Left renal pelvis (tissue), 4 donors: ENCODE data around the gene FAM193B. TPM values are rescaled to one million over a fixed set of nuclear protein-coding genes. Genes with fewer than 3 reads are reported as not detected.
"Not testable (repeated sequence)": the region's sequence is repeated elsewhere in the genome, so short reads cannot be mapped to it uniquely, and the experiment has no call there.

Source experiments
- DNase-seq, 4 donors: peaks; one replicate each; pipeline ENCODE4 v3.0.0-alpha.2; 2013; ENCODE audit warnings: low read depth in 4 of 4, low spot score in 3 of 4
- polyA plus RNA-seq, 4 donors: library from polyadenylated mRNA; unstranded; fragments of 120-200 nt; gene quantifications; one replicate each; pipeline ENCODE4 v1.2.1, GENCODE V29; 2013; ENCODE audit not compliant: insufficient read length in 4 of 4

The FAM193B gene
- polyA plus RNA-seq, 4 donors, result 59.7 to 127 (median 73.9) TPM

DNA sequence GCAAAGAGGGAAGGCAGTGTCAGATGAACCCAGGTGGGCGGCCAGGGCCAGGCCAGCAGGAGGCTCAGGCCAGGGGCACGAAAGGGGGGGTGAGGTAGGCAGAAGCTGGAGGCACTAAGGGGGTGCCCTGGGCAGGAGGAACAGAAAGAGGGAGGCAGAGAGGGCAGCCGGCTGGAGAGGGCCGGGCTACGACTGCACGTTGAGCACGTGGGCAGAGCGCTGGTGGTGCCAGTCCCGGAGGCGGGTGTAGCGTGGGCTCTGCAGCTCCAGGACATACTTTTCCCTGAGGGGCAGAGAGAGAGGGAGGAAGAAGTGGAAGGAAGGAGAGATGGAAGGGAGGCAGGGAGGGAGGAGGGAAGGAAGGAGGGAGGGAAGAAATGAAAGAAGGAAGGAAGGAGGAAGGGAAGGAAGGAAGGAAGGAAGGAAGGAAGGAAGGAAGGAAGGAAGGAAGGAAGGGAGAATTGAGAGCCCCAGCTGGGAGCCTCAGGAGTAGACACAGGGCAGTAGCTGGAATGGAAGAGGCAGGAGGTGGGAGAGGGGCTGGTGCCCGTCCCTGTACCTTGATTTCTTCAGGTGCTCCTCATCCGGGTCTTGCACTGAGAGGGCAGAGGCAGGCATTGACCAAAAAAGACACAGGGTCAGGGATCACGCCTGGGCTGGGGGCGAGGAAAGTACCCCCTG lies 63.9 kb downstream of the FAM193B start:
- DNase-seq, result no peak

- DNase-seq, result no peak
Observed at GRCh38 chr5:177489119-177489716, 65.1 kb downstream of the FAM193B start.

- DNase-seq, result no peak
Observed at GRCh38 chr5:177487975-177488374, 66.4 kb downstream of the FAM193B start.

GRCh38 chr5:177487144-177487543 lies 67.2 kb downstream of the FAM193B start:
- no peak for DNase-seq

DNA sequence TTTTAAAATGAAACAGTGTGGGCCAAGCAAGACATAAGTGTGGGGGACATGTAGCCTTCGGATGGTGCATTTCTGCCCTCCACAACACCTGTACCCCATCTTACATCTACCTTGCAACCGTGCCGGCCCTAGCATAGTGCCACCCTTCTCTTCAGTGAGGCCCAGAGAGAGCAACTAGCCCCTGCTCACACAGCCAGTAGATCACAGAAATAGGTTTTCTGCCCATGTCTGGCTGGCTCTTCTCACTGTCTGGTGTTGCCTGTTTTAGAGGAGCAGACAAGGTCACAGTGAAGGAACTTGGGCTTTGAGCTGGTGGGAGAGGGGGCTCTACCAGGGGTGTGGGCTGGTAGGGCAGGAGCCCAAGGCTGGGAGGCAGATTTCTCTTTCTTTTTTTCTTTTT lies 68.1 kb downstream of the FAM193B start:
- DNase-seq, result no peak

DNA sequence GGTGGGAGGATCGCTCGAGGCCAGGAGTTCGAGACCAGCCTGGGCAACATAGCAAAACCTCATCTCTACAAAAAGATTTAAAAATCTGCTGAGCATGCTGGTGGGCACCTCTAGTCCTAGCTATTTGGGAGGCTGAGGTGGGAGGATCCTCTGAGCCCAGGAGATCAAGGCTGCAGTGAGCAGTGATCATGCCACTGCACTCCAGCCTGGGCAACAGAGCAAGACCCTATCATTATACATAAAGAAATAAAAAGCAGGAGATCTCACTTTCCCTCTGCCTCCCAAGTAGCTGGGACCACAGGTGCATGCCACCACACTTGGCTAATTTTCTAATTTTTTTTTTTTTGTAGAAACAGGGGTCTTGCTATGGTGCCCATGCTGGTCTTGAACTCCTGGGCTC lies 68.6 kb downstream of the FAM193B start:
- DNase-seq, result not testable (repeated sequence)

DNA sequence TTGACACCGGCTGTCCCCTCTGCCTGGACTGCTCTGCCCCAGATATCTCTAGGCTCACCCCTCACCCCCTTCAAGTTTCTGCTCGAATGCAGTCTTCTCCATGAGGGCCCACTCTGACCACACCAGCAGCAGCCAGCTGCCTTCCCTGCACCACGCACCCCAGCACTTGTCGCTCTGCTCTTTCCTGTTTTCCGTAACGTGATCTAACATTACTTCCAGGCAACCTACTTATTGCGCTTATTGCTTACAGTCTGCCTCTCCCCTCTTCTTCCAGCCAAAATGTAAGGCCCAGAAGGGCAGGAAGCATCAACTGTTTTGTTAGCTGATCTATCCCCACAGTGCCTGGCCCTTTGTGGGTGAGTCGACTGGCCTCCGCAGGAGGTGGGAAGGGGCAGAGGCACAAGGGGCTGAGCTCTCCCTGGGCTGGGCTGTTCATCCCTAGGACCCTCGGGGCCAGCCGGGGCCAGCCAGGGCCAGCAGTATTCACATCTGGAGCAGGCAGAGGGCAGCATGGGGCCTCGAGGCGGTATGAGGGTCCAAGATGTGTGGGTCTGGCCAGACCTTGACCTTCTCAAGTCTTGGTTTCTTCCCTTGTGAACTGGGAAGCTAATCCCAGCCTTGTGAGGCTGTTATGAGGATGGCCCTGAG lies 69.3 kb downstream of the FAM193B start:
- DNase-seq, result no peak

GRCh38 chr5:177483994-177484901 lies 70.1 kb downstream of the FAM193B start:
- DNase-seq, result no peak

DNA sequence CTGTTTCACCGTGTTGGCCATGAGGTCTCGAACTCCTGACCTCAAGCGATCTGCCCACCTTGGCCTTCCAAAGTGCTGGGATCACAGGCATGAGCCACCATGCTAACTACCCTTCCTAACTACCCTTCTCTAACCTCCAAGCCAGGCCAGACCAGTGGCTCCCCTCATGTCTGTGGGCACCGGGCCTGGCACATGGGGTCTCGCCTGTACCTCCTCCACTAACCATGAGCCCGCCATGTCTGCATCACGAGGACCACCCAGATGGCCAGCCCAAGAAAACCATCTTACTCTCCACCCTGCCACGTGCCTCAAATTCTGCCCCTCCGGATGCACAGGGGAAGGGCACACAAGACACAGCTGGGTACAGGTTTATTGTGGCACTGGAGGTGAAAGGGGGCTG lies 71.3 kb downstream of the FAM193B start:
- no peak for DNase-seq

DNA sequence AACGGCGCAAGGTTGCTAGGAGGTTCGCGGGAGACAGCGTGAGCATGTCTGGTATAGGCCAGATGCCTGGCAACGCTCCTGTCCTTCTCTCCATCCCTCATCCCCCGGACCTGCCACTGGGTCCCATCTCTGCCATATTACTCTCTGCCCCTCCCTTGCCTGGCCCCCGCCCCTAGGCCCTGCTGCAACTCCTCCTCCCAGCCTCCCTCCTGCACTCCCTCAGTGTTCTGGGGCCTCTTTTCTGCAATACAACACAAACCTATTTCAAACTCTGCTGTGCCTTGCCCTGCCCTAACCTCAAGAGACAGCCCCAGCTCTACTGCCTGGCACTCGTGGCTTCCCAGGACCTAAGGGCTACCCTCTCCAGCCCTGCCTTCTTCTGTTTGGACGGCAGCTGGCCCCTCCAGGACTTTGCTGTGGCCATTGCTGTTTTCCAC lies 72.0 kb downstream of the FAM193B start:
- no peak for DNase-seq

- DNase-seq, result no peak
Observed at GRCh38 chr5:177479774-177480173, 74.6 kb downstream of the FAM193B start.

DNA sequence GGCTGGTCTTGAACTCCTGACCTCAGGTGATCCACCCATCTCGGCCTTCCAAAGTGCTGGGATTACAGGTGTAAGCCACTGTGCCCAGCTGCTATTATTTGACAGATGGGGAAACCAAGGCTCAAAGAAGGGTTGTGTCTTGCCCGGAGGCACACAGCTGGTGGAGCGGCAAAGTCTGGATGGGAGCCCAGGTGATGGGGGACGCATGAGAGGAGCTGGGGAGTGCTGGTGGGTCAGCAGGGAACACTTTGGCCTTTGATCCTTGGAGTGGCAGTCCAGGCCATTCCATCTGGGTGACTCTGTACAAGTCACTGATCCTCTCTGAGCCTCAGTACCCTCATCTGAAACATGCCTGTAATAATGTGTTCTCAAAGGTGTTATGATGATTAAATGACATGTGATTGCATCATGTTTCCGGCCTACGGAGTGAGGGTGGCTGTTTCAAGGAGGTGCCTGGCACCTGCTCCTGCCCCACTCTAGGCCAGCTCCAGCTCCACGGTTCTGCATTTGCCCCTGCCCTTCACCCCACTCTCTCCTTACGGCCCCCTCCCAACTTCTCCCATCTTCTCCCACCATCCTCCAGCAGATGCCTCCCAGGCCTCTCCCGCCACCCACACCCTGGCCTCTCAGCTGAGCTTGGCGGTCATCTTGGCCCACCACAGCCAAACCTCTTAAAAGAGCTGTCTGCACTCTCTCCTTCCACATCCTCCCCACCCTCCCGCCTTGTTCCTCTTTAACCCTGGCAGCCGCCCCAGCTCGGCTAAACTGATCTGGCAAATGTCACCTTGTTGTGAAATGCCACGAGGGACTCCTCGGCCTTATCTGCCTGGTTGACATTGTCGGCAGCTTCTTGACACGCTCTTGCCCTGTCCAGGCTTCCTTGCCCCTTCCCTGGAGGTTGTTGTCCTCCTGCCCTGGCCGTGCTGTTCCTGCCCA lies 75.4 kb downstream of the FAM193B start:
- DNase-seq, result no peak

DNA sequence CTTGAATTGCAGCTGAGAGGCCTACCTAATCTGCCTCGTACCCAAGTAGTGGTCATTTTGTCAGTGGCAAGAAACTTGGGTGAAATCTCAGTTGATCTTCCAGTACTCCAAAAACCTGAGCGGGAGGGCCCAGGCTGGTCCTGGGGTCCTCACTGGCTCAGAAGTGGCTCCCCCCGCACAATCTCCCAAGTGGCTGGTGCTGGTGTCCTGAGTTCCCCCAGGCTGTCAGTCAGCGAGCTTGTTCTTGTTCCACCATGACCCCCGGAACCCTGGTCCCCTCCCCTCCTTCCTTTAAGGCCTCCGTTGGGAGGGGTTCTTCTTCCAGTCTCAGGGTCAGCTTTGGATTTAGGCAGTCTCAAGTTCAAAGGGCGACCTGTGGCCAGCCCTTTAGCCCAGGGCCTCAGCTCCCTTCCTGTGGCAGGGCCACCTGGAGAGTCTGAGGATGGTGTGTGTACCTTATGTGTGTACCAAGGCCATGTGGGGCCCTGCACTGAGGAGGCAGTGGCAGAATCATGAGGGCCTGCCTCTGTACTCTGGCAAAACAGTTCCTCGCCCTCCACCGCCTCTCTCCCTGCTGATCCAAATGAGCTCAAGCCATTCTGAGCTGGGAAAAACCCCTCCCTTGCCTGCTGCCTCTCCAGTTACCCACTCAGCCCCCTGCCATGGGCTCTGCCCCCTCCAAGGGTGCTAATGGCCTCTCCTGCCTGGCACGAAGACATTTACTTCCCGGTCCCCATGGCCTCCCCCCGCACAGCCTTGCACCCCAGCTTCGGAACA lies 76.5 kb downstream of the FAM193B start:
- DNase-seq, result no peak

DNA sequence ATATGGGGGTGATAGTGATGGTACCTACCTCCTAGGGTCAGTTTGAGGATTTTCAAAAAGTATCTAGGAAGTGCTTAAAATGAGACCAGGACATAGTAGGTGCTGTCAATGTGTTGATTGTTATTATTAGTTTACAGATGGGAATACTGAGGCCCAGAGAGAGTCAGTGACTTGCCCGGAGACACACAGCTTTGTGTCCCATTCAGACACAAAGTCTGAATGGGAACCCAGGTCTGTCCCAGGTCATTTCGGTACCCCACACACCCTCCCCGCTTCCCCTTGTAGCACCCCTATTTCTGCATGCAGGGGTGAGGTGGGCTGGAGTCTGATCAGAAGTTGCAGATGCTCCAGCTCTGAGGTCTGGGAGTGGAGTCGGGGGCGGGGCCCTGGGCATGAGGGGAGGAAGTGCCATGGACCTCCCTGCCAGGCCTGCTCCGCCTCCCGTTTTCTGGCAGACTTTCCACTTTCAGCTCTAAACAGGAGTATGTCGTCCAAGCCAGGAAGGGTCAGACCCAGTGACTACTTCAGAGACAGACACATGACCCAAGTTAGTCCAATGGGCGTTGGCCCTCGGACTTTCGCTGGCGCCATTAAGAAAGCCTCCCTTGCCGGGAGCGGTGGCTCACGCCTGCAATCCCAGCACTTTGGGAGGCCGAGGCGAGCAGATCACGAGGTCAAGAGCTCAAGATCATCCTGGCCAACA lies 77.7 kb downstream of the FAM193B start:
- no peak for DNase-seq

GRCh38 chr5:177475563-177476427 lies 78.6 kb downstream of the FAM193B start:
- no peak for DNase-seq

DNA sequence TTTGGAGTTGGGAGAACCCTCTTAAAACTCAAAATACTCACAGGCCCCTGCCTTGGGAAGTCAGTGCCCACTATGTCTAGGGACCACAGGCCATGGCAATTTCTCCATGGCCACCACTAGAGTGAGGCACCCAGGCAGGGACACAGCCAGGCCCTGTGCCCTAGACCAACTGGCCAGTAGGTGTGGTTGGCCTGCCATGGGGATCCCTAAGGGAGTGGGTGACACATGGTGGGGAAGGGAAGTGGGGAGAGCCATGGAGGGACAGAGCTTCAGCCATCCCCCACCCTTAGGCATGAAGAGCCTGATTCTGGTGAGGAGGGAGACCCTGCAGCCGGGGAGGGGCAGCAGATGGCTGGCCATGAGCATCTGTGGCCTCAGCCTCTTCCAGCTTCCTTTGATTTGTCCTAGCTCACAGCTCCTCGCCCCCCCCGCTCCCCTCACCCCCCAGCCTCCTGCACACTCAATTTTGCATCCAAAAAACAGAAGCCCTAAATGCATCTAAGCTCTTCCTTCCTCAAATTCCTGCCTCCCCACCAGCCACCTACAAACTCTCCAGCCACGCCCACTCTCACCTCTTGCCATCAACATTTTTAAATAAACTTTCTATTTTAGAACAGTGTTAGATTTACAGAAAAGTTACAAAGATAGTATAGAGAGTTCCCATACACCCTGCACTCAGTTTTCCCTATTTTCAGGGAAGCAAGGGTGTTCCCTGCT lies 79.4 kb downstream of the FAM193B start:
- no peak for DNase-seq

DNA sequence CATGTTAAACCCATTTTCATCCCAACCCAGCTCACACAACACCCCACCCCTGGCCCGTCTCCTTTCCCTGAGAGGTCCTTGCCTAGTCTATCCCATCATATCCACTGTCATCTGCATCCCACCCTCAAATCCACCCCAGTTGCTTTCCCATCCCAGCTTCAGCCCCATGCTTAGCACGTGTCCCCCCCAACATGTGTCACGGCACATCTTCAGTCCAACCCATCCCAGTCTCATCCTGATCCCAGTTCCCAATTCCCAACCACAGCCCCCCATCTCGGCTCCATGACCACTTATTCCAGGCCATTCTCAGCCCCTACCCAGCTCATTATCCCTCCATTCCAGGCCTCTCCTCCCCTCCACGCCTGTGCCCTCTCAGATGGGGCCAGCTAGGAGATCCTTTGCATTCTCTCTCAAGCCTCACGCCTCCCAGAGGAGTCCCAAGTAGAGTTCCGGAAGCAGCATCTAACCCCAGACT lies 80.3 kb downstream of the FAM193B start:
- DNase-seq, result no peak
